Vagina (tissue), 2 donors: ENCODE data around the gene LLCFC1. TPM values are rescaled to one million over a fixed set of nuclear protein-coding genes. Genes with fewer than 3 reads are reported as not detected.

Source experiments
- DNase-seq, 2 donors: peaks; one replicate each; pipeline ENCODE4 v3.0.0-alpha.2; 2017; ENCODE audit errors: extremely low spot score in 2 of 2
- H3K27ac ChIP-seq: fragments of 200-600 bp; sonication (generic); one replicate; pipeline ENCODE4 v1.5.1; 2019
- H3K27me3 ChIP-seq: fragments of 200-600 bp; sonication (generic); one replicate; pipeline ENCODE4 v1.5.1; 2019
- H3K36me3 ChIP-seq, 2 donors: fragments of 200-600 bp; sonication (generic); one replicate each; pipeline ENCODE4 v1.5.1; 2017 to 2019
- H3K4me1 ChIP-seq: fragments of 200-600 bp; sonication (generic); one replicate; pipeline ENCODE4 v1.5.1; 2019
- H3K4me3 ChIP-seq, 2 donors: fragments of 200-600 bp; sonication (generic); 1 replicate in 1 of 2; 2 replicates in 1 of 2; pipeline ENCODE4 v1.5.1; 2016 to 2019
- H3K9me3 ChIP-seq: fragments of 200-600 bp; sonication (generic); one replicate; pipeline ENCODE4 v1.5.1; 2019
- POLR2A ChIP-seq, 2 donors: fragments of 450-650 bp; IDR thresholded peaks; one replicate each; pipeline ENCODE4 v1.6.1; 2017; ENCODE audit warnings: antibody characterized with exemption in 2 of 2, mild to moderate bottlenecking in 2 of 2, moderate library complexity in 2 of 2
- POLR2AphosphoS5 ChIP-seq, 2 donors: sonication (generic); formaldehyde crosslinking; IDR thresholded peaks; one replicate each; pipeline ENCODE4 v1.9.0; 2017; ENCODE audit warnings: antibody characterized with exemption in 2 of 2, mild to moderate bottlenecking in 2 of 2, low read depth in 1 of 2; ENCODE audit not compliant: insufficient read depth in 1 of 2
- intact Hi-C: fragments of 100-400 bp; cut with DNase I; formaldehyde crosslinking; loops from one replicate; pipeline ENCODE4 v1.15.1; 2023
- total RNA-seq: library from RNA; depleted of rRNA; stranded (reverse); fragments of >200 nt; gene quantifications from one replicate; pipeline ENCODE4 v1.2.3, GENCODE V29; 2016
- TF ChIP-seq, protein P1 (sequence below), 3 experiments: fragments of 450-650 bp in 2 of 3; fragments of 200-600 bp in 1 of 3; sonication (generic) in 1 of 3; IDR thresholded peaks; one replicate each; pipeline ENCODE4 v1.5.1; 2017 to 2019; ENCODE audit warnings: antibody characterized with exemption in 3 of 3, mild to moderate bottlenecking in 2 of 3, moderate library complexity in 2 of 3

Gene LLCFC1
- total RNA-seq, 1 donor from 2014 or later = not detected

DNA sequence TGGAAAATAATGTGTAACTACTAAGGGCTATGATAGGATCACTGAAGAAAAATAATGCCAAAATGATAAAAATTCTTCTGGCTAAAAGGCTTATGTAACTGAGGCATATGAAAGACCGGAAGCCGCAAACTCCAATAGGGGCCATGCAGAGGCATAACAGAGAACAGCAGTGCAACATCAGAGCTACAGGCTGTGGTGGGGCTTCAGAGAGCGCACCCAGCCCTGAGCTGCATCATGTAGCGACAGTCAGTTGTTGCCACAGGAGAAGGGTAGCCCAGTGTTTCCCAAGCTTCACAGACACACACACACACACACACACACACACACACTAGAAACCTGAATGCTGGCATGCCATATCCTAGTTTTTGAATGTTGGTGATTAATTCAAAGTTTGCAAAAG, 9.3 kb downstream of the LLCFC1 start:
- intact Hi-C loops = no loop called here
- Histone ChIP-seq H3K36me3 (no peaks in the 10 kb centered on the region), H3K27me3 (no peaks in the 10 kb centered on the region), H3K4me3 (no peak overlapping the region), H3K4me1 (no peaks in the 10 kb centered on the region), H3K27ac (no peak overlapping the region), H3K9me3 (no peaks in the 10 kb centered on the region)
- no peak for DNase-seq
- TF ChIP-seq POLR2AphosphoS5 (IDR thresholded peaks at IDR 0.05; ENCODE audit: insufficient read depth in 1 of 2, low read depth in 1 of 2) = no peak
- TF ChIP-seq, protein P1, sequence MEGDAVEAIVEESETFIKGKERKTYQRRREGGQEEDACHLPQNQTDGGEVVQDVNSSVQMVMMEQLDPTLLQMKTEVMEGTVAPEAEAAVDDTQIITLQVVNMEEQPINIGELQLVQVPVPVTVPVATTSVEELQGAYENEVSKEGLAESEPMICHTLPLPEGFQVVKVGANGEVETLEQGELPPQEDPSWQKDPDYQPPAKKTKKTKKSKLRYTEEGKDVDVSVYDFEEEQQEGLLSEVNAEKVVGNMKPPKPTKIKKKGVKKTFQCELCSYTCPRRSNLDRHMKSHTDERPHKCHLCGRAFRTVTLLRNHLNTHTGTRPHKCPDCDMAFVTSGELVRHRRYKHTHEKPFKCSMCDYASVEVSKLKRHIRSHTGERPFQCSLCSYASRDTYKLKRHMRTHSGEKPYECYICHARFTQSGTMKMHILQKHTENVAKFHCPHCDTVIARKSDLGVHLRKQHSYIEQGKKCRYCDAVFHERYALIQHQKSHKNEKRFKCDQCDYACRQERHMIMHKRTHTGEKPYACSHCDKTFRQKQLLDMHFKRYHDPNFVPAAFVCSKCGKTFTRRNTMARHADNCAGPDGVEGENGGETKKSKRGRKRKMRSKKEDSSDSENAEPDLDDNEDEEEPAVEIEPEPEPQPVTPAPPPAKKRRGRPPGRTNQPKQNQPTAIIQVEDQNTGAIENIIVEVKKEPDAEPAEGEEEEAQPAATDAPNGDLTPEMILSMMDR (IDR thresholded peaks at IDR 0.05) = no peak
- no peak for TF ChIP-seq POLR2A (IDR thresholded peaks at IDR 0.05)

DNA sequence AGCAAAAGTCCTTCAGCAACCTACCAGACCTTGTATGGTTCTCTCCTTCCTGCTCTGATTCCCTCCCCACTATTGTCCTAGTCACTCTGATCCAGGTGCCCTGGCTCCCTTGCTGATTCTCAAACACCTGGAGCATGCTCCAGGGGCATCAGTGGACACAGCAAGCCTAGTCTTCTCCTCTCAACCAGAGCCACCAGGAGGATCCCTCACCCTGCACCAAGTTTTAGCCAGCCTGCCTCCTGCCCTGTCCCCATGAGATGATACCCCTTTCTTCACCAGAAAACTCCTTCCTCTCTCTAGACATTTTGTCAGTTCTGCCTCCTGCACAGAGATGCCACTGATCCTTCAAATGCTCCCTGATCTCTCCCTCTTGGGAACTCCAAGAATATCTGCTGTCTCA, 11.0 kb downstream of the LLCFC1 start:
- H3K4me3 ChIP-seq = no peak overlapping the region
- H3K27ac ChIP-seq = no peak overlapping the region
- no peaks in the 10 kb centered on the region for H3K9me3 ChIP-seq
- TF ChIP-seq POLR2AphosphoS5 (IDR thresholded peaks at IDR 0.05; ENCODE audit: insufficient read depth in 1 of 2, low read depth in 1 of 2) (no peak), POLR2A (IDR thresholded peaks at IDR 0.05) (no peak)
- TF ChIP-seq, protein P1 (IDR thresholded peaks at IDR 0.05) = no peak
- H3K36me3 ChIP-seq = no peaks in the 10 kb centered on the region
- intact Hi-C loops = no loop called here
- H3K27me3 ChIP-seq = no peaks in the 10 kb centered on the region
- peak in 1 of 2 donors; percentile 69 for DNase-seq
- H3K4me1 ChIP-seq = no peaks in the 10 kb centered on the region

DNA sequence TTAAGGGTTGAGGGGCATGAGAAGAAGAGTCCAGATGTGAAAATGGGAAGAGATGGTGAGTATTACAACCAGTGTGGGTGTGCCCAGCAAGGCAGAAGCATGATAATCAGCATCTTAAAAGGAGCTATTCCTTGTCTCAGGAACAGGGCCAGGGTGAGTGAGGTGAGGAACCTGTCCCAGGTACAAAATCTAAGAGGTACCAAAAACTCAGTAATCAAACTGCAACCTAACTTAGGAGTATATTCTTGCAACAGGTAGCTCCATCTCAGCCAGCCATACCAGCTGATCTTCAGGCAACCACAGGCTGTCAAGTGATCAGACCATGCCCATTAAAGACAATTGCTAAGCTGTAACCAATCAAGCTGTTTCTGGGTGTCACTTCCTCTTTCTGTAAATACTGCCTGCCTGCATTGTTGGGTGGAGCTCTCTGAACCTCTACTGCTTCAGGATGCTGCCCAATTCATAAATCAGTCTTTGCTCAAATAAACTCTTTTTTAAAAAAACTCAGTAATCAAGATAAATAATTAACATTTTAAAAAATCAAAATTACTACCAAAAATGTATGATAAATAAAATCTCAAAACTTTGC, 15.5 kb downstream of the LLCFC1 start:
- Histone ChIP-seq H3K27me3 (no peaks in the 10 kb centered on the region), H3K4me1 (no peaks in the 10 kb centered on the region), H3K4me3 (no peak overlapping the region), H3K9me3 (no peaks in the 10 kb centered on the region), H3K36me3 (no peaks in the 10 kb centered on the region), H3K27ac (no peak overlapping the region)
- DNase-seq = no peak
- intact Hi-C loops = no loop called here
- TF ChIP-seq POLR2A (IDR thresholded peaks at IDR 0.05) (no peak), POLR2AphosphoS5 (IDR thresholded peaks at IDR 0.05; ENCODE audit: insufficient read depth in 1 of 2, low read depth in 1 of 2) (no peak)
- TF ChIP-seq, protein P1 (IDR thresholded peaks at IDR 0.05) = no peak

DNA sequence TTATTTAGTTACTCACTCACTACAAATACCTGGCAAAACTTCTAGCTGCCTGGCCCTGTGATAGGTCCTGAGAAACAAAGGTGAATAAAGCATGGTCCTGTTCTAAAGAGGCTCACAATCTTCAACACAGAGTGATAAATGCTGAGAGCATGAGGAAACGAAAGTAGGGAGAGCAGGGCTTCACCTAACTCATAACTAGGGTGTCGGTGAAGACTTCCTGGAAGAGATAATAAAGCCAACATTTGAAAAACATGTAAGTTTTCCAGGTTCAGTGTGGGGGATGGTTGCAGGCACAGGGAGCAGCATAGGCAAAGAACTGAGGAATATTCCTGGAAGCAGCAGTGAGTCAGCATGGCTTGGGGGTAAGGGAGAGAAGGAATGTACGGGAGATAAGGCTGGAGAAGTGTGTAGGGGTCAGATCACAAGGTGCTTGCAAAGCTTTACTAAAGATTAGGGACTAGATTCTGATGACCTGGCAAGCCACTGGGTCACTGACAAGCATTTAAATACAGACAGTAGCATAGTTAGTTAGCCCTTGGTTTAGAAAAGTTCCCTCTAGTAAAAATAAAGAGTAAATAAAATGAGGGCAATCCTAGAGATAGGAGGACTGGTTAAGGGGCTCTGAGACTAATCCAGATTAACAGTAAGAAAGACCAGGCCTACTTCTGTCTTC, 17.8 kb downstream of the LLCFC1 start:
- Histone ChIP-seq H3K4me1 (no peaks in the 10 kb centered on the region), H3K4me3 (no peak overlapping the region), H3K27me3 (no peaks in the 10 kb centered on the region), H3K36me3 (no peaks in the 10 kb centered on the region), H3K9me3 (no peaks in the 10 kb centered on the region), H3K27ac (no peak overlapping the region)
- TF ChIP-seq, protein P1 (IDR thresholded peaks at IDR 0.05) = no peak
- no peak for DNase-seq
- intact Hi-C loops = no loop called here

DNA sequence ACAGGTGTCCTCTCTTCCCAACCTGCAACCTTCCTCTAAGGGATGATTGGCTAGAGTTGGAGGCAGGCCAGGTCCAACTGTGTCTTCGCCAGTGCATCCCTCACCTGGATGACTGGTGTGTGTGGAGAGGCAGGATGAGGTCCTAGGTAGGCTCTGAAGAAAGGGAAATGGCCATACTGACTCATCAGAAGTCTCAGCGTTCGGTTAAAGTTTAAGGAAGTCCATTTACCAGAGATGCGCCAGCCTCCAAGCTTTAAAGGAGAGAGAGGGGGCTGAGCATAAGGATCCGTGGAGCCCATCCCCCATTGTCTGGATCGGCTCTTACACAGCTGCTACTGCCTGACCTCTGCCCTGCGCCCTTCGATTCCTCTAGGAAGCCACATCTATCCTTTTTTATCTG, 18.4 kb downstream of the LLCFC1 start:
- no peak for TF ChIP-seq POLR2AphosphoS5 (IDR thresholded peaks at IDR 0.05; ENCODE audit: insufficient read depth in 1 of 2, low read depth in 1 of 2)
- no peak for TF ChIP-seq POLR2A (IDR thresholded peaks at IDR 0.05)
- Histone ChIP-seq H3K4me1 (no peaks in the 10 kb centered on the region), H3K36me3 (no peaks in the 10 kb centered on the region), H3K27me3 (no peaks in the 10 kb centered on the region), H3K27ac (no peak overlapping the region), H3K4me3 (no peak overlapping the region), H3K9me3 (no peaks in the 10 kb centered on the region)
- intact Hi-C loops = no loop called here
- DNase-seq = no peak
